ENCODE results near the gene NHERF2.
"Not testable (repeated sequence)": the region's sequence is repeated elsewhere in the genome, so short reads cannot be mapped to it uniquely, and the experiment has no call there.

Gene NHERF2

DNA sequence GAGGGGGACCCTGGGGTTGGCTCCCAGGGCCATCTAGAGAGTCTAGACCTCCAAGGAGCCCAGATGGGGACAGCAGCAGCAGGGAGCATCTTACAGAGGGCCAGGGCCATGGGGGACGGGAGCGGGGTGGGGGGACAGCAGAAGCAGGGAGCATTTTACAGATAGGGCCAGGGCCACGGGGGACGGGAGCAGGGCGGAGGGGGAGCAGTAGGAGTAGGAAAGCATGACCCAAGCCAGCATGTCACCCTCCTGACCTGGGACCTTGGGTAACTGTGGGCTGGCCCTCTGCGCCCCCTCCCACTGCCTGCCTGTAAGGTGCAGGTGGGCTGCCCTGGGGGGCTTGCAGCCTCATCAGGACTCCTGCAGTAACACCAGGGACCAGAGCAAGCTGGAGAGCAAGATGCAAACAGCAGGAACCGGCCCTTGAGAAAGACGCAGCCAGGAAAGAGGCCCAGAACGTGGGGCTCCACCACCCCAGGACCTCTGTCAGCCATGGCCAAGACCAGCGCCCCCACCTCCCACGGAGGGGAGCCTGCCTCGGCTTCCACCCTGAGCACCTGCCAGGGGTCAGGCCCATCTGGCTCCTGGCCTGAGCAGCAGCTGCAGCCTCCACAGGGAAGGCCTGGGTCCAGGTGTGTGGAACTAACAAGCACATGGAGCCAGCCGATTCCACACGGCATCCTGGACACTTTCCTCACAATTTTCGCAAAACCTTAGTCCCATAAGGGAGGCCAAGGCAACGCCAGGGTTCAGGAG lies 19.4 kb upstream of the NHERF2 start:
- no peak for DNase-seq

DNA sequence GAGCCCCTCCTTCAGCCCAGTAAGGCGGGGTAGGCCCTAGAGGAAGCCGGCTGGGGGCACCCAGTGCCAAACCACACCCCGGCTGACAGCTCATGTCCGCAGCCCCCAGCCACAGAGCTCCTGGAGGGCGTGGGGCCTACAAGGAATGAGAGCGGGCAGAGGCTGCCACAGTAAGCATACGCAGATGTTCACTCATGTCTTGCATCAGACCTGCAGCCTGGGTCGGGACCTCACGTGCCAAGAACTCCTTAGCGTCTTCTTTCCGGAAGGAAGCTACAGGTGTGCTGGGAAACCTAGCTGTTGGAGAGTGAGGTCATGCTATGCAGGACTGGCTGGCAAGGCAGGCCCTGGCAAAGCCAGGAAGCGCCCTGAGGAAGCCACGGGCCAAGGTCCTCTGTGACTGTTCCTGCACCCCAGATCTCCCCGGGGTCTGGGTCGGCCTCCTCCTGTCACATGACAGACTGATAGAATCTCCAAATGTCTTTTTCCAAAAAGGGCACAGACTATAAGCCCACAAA lies 18.6 kb upstream of the NHERF2 start:
- DNase-seq: no peak

DNA sequence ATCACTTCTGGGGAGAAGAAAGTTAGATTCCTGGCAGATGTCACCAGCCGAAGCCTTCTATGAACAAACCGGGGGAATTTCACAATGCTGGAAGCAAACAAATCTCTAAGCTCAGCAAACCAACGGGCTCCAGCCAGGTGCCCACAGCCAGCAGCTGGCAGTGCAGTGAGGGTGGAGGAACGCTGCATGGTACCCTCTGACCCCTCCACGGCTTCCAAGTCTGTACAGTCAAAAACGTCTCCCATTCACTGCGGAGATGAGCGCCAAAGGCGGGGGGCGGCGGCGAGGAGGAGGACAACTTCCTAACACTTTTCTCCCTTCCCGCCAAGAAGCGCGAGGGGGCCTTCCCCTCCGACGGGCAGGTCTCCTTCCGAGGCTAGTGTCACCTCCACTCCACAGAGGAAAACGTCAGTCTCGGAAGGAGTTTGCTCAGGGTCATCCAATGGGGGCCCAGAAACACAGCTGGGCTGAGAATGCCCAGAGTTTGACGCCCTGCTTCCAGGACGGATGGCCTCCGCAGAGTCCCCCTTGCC lies 18.0 kb upstream of the NHERF2 start:
- DNase-seq: no peak

DNA sequence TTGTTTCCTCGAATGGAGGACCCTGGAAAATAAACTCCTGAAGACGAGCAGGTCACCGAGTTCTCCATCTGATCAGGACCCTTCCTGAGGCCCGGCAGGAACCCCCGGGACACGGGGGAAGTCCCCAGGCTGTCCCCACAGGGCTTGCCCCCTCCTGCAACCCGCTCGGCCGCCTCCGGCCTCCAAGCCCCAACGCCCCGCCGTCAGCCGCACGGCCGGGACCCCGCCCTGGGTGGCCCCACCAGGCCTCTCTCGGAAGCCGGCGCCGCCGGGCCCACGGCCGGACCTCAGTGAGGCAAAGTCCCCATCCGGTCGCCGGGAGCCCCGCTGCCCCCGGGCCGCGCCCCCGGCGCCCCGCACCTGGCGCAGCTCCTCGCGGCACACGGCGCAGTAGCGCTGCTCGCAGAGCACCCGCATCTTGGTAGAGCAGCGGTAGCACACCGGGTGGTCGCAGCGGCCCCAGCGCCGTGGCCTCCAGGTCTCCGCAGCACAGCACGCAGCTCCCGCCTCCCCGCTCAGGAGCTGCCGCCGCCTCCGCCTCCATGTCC lies 17.5 kb upstream of the NHERF2 start:
- DNase-seq: no peak

DNA sequence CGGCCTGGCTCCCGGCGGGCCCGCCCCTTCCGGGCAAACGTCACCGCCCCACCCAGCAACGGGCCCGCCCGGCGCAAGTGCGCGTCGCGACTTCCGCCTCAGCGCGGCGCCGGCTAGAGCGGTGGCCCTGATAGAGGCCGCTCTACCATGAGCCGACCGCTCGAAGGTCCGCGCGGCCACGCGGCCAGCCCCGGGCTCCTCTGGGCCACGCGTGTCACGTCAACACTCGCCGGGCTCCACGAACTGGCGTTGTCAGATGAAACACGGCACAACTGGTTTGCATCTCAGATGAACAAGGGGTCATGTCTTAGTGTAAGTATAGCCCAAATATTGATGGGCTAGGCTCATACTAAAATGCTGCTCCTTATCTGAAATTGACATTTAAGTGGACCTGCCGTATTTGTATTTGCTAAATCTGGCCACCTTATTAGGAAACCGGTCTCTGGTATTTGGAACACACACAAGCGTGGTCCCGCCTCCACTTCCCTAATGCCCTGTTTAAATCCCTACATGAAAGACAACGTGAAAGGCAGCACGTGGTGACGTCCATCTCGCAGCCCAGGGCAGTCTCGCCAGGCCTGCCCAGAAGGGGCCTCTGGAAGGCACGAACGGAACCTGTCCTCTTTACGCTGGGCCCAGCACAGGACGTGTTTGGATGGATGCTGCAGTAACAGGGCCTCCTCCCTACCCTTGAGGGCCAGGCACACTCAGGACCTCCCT lies 16.8 kb upstream of the NHERF2 start, which contains the start of gene ZNF598:
Gene ZNF598, minus strand, starts transcription at position 31 of the 720 bp plus-strand sequence.
- DNase-seq: peak; percentile 69

DNA sequence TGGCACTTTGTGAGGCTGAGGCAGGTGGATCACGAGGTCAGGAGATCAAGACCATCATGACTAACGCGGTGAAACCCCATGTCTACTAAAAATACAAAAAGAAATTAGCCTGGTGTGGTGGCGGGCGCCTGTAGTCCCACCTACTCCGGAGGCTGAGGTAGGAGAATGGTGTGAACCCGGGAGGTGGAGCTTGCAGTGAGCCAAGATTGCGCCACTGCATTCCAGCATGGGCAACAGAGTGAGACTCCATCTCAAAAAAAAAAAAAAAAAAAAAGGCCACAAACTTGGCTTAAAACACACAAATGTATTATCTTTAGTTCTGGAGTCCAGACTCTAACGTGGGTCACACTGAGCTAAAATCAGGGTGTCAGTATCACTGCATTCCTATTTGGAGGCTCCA lies 15.0 kb upstream of the NHERF2 start:
- DNase-seq: not testable (repeated sequence)

DNA sequence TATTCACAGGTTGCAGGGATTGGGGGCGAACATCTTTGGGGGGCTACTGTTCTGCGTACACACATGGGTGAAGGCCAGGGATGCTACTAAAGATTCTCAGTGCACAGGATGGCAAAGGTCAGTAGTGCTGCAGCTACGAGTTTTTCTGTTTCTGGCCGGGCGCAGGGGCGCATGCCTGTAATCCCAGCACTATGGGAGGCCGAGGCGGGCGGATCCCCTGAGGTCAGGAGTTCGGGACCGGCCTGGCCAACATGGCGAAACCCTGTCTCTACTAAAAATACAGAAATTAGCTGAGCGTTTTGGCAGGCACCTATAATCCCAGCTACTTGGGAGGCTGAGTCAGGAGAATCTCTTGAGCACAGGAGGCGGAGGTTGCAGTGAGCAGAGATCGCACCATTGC lies 13.2 kb upstream of the NHERF2 start:
- DNase-seq: no peak

DNA sequence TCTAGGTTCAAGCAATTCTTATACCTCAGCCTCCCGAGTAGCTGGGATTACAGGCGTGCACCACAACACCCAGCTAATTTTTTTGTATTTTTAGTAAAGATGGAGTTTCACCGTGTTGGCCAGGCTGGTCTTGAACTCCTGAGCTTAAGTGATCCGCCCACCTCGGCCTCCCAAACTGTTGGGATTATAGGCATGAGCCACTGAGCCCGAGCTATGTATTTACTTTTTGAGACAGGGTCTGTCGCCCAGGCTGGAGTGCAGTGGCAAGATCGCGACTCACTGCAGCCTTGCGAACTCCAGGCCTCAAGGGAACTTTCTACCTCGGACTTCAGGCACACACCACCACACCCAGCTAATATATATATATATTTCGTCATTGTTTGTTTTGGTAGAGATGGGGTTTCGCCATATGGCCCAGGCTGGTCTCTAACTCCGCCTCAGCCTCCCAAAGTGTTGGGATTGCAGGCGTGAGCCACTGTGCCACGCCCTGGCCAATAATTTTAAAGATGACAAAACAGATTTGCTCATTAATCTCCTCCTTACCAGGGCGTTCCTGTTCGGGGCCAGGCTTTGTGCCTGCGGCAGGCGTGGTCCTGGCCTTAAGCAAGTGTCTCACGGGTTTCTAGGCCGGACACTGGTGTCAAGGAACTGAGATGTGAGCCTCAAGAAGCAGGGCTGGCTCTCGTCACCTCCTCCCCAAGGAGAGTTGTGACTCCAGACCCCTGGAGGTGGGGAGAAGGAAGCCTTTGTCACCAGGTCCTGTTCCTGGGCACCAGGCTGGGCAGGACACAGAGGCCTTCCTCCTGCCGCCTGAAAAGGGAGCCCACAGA lies 11.4 kb upstream of the NHERF2 start:
- no peak for DNase-seq

DNA sequence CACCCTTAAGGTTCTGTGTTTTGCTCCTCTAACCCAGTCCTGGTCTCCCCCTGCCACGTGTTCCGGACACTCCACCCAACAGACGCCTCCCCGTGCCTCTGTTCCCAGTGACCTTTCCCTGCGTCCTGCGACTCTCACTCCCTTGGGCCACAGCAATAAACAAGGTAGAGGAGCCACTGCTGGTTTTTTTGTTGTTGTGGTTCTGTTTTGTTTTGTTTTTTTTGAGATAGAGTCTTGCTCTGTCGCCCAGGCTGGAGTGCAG lies 10.8 kb upstream of the NHERF2 start:
- no peak for DNase-seq

DNA sequence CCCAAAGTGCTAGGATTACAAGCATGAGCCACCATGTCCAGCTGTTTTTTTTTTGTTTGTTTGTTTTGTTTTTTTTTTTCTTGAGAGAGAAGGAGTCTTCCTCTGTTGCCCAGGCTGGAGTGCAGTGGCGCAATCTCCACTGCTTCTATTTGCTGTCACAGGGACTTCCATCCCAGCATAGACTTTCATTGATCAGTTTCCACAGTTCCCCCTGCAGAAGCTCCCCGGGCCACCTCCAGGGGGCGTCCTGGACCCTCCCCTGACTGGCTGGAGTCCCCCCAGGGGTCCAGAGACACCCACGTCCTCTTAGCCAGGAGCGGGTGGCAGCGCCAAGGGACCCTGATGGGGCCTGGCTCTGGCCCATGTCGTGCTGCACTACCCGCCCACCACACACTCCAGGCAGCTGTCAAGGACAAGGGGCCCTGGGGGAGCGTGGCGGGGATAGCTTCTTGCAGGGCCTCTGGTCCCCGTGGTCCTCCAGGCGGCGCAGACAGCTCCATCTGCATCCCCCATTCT lies 10.2 kb upstream of the NHERF2 start:
- no peak for DNase-seq

DNA sequence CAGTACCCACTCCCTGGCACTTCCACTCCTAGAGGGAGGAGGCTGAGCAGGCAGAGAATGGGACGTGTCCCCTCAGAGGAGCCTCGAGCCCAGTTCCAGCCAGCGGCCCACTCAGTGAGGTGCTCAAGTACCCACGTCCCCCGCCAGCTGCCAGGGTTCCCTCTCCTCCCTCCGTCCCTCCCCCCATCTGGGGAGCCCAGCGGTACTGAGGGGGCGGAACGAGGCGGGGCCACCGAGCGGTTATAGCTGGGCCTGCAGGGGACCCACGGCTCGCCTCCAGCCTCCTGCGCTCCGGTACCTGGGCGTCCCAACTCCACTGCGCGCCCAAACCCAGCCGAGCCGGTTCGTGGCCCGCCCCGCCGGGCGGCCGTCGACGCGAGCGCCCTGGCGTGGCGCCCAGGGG lies 7.2 kb upstream of the NHERF2 start, which contains the start of gene NPW:
Gene NPW, plus strand, starts transcription at position 268 of the 403 bp plus-strand sequence.
- DNase-seq: no peak

DNA sequence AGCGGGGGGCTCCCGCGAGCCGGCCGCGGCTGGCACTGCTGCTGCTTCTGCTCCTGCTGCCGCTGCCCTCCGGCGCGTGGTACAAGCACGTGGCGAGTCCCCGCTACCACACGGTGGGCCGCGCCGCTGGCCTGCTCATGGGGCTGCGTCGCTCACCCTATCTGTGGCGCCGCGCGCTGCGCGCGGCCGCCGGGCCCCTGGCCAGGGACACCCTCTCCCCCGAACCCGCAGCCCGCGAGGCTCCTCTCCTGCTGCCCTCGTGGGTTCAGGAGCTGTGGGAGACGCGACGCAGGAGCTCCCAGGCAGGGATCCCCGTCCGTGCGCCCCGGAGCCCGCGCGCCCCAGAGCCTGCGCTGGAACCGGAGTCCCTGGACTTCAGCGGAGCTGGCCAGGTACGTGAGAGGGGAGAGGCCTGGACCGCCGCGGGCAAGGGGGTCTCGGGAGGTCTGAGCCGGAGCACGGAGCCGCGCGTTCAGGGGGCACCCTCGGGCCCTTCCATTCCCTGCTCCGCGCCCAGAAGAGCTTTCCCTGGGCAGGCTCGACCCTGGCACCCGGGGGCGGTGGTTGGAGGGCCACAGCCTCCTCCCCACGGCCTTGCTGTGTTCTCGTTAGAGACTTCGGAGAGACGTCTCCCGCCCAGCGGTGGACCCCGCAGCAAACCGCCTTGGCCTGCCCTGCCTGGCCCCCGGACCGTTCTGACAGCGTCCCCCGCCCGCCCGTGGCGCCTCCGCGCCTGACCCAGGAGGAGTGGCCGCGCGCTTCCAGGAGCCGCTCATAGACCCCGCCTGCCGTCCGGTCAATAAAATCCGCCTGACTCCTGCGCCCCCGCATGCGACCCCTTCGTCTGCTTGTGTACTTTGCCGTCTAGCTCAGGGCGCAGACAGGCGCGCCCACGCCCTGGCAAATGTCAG lies 6.5 kb upstream of the NHERF2 start:
- DNase-seq: no peak

DNA sequence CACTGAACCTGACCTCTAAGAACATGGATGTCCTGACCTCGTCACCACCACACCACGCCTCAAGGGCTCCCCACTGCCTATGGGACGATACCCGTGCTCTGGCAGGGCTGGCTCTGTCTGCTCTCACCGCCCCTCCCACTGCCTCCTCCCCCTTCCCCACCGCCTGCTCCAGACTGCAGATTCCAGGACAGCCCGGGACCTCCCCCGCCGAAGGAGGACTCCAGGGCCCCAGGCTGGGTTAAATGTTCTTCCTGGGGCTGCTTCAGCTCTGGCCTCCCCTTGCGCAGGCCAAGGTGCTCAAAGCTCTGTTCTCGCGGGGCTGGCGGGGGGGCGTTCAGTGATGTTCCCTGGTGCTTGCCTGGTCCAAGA lies 4.0 kb upstream of the NHERF2 start:
- DNase-seq: no peak

DNA sequence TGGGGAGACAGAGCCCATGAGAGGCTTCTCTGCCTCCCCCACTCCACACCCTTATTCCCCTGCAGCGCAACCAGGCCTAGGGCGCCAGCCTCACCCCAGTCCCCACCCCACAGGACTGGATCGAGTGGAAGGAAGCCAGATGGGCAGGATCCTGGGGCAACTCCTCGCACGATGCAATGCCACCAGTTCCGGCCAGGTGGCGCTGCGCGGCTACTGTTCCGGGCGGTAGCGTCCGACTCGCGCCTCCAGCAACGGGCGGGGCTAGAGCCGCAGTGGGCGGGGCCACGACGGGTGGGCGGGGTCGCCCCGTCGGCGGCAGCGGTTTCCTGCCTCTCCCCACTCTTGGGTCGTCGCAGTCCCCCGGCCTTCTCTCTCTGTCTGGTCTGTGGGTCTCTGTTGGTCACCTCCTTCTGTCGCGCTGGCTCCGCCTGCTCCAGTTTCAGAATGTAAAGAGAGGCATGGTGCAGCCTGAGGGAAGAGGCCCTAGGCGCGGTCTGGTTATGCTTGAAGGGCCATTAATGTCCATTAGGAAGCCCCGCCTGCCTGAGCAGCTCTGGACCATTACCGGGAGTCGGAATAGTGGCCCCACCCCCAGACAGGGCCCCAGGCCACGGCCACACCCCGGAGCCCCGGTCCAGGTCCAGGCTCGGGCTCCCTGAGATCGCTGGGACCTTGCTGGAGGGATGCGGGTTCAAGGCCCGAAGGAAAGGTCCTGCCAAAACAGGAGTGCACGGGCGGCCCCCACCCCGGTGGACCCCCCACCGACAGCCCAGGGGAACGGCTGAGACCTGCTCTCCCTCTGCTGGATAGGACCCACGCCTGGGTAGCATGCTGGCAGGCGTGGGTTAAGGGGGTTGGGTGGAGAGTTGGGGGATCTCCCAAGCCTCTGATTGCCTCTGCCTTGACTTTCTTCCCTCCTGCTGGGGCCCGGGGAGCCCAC lies 3.3 kb upstream of the NHERF2 start:
- peak; percentile 93 for DNase-seq

DNA sequence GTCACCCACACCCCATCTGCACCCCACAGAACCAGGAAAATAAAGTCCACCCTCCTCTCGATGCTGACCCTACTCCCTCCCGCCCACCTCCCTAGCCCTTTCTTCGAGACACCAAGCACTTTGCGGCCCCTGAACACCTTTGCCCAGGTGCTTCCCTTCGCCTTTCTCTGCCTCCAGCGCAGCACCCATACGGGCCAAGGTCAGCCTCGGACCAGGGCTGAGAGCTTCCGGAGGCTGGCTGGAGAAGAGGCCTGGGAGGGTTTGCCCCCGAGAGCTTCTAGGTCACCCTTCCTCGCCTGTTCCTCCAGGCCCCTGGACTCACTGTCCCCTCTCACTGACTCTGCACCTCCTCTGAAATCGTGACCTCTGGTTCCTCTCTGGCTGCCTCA lies 2.7 kb upstream of the NHERF2 start:
- DNase-seq: no peak

DNA sequence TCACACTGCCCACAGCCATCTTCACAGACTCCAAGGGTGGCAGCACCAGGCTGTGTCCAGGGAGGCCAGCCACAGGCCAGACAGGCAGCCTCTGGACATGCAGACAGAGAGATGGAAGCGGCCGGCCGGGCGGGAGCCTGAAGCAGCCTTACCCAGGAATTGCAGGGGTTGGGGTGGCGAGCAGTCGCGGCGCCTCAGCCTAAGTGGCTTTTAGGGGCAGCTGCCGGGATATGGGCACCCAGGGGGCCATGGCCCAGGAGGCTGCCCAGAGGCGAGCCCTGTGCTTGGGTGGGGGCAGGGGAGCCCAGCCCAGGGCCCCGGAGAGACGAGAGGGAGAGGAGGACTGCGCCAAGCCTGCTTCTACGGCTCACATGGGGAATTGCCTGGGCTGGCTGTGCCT lies 1.5 kb upstream of the NHERF2 start:
- no peak for DNase-seq

DNA sequence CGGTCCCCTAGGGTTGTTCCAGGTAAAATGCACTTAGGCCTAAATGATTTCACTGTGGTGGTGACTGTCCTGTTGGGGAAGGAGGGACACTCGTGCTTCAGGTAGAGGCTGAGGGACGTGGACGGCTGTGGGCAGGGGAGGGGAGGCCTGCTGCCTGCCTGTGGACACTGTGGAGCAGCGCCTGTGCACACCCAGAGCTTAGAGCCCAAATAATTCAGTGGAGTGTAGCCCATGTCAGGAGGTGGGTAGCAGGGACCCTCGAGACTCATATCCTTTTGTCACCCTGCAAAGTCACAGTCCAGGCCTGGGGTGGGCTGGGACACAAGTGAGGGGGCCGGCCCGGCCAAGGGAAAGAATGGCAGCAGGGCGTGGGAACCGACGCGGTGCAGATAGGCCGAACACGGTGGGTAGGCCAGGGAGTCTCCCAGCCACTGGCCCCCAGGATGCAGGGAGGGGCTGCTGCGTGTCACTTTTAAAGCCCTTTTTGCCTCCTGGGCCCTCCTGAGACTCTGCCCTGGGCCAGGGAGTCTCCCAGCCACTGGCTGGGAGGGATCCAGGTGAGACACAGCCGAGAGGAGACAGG lies 733 bp upstream of the NHERF2 start:
- DNase-seq: no peak

DNA sequence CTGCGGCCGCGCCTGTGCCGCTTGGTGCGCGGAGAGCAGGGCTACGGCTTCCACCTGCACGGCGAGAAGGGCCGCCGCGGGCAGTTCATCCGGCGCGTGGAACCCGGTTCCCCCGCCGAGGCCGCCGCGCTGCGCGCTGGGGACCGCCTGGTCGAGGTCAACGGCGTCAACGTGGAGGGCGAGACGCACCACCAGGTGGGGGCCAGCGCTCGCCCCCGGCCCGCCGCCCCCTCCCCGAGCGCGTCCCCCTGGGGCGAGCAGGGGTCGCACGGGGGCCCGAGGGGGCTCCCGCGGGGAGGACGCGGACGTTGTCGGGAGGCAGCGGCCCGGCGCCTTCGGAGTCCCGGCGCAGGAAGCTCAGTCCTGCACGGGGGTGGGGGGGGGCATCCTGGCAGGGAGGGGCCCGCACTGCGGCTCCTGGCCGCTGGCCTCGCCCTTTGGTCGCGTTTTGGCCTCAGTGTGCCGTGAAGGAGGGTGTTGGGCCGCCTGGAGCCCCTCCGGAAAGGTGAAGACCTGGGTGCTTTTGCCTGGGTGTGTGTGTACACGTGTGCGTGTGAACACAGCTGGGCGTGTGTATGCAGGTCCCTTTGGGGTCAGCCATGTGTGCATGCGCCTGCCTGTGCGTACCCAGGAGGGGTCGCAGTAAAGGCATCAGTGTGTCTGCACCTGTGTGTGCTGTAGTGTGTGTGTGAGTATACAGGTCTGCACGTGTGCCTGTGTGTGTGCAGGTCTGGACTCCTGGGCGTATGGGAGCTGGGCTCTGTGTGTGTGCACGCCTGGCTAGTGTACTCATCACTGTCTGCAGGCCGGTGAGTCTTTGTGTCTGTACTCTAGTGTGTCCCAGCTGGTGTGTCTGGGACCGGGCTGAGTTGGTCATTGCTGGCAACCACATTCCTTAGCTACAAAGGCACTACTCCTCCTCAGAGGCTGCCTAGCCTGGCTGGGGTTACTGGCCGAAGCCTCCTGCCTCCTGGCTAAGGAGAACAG lies 615 bp downstream of the NHERF2 start:
- DNase-seq: no peak

DNA sequence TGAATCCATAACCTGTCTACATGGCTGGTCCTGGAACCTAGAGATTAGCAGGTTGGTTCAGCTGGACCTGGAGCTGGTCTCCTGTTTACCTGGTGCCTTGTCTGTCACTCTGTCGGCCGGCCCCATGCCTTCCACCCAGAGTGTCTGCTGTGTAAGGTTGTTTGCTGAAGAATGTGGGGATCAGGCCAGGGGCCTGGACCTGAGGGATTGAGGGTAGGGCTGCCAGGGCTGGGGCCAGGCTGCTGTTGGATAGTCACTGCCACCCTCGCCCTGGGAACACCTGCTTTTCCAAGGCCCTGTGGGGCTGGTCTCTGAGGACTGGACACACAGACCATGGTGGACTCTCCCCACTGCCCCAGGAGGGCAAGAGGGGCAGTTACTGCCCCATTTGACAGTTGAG lies 1.4 kb downstream of the NHERF2 start:
- DNase-seq: no peak
